Motor neuron (in vitro differentiated cells): ENCODE results near the gene MYOM1. TPM values are rescaled to one million over a fixed set of nuclear protein-coding genes. Genes with fewer than 3 reads are reported as not detected.
A peak's percentile ranks its signal among the peaks of the same experiment; 100 is the strongest.

Experiments
- ATAC-seq, 8 experiments: fragments of 200-7000 bp; cut with Tn5 transposase; replicated peaks in 6 of 8; 2 replicates each; pipeline ENCODE4 v1.8.0; 2021; ENCODE audit warnings: mild to moderate bottlenecking in 8 of 8, moderate library complexity in 8 of 8
- H3K27ac ChIP-seq, 2 donors: fragments of 250-450 bp; sonication (Bioruptor Pico); 2 replicates each; pipeline ENCODE4 v1.9.0; 2021; ENCODE audit warnings: antibody characterized with exemption in 2 of 2, mild to moderate bottlenecking in 2 of 2, moderate library complexity in 1 of 2
- H3K4me1 ChIP-seq, 2 donors: fragments of 250-450 bp; sonication (Bioruptor Pico); replicated peaks in 1 of 2; 2 replicates each; pipeline ENCODE4 v1.6.1; 2021; ENCODE audit warnings: antibody characterized with exemption in 2 of 2, mild to moderate bottlenecking in 2 of 2, moderate library complexity in 1 of 2
- H3K4me3 ChIP-seq, 5 donors: fragments of 250-450 bp; sonication (Bioruptor Pico); 2 replicates each; pipeline ENCODE4 v1.9.0; 2021; ENCODE audit warnings: antibody characterized with exemption in 5 of 5, mild to moderate bottlenecking in 5 of 5, moderate library complexity in 4 of 5
- WGBS, 10 experiments: fragments of 450-650 bp; shearing (Covaris generic); methylation state at CpG; one replicate each; pipeline ENCODE4 v1.0.0; 2022; 5-methylcytosine and 5-hydroxymethylcytosine counted together
- in situ Hi-C, 9 experiments: fragments of 400-800 bp; cut with MboI; loops; one replicate each; pipeline ENCODE4 v1.15.0; 2021; ENCODE audit warnings: low sequenced_read_pairs in 9 of 9, low pct_unique_long_range_greater_than_20kb in 2 of 9; ENCODE audit not compliant: unreplicated experiment in 9 of 9
- total RNA-seq, 8 experiments: library from RNA; unstranded; fragments of 300-600 nt; gene quantifications; 2 replicates each; pipeline versions ENCODE4 v1.2.3 to v1.2.4, GENCODE V29; 2022

Gene MYOM1
- total RNA-seq, 8 experiments from 2014 or later: 0.42 to 4.4 (median 1.2) TPM

GRCh38 chr18:3104190-3105054, 115.3 kb downstream of the MYOM1 start:
- Histone ChIP-seq H3K4me1 (peaks cover 7 to 25% of the 10 kb centered on the region in 2 donors), H3K27ac (no peak overlapping the region), H3K4me3 (no peak overlapping the region)
- peak in 3 of 8 experiments; percentile 27 to 79 (median 49) for ATAC-seq
- WGBS, 10 experiments: 23 to 100% (median 83%) methylated on average over 2 to 4 of the region's 6 CpGs
- in situ Hi-C loops: no loop called here

- peaks cover 7 to 25% of the 10 kb centered on the region in 2 donors for H3K4me1 ChIP-seq
- ATAC-seq: no peak
- no peak overlapping the region for H3K27ac ChIP-seq
- 20 to 100% (median 75%) methylated on average over 1 to 2 of the region's 2 CpGs; no CpG with 5 or more reads in 1 of the 10 experiments for WGBS, 10 experiments
- no peak overlapping the region for H3K4me3 ChIP-seq
- in situ Hi-C loops: no loop called here
These were observed 116.2 kb downstream of the MYOM1 start for GRCh38 chr18:3103576-3103975.

DNA sequence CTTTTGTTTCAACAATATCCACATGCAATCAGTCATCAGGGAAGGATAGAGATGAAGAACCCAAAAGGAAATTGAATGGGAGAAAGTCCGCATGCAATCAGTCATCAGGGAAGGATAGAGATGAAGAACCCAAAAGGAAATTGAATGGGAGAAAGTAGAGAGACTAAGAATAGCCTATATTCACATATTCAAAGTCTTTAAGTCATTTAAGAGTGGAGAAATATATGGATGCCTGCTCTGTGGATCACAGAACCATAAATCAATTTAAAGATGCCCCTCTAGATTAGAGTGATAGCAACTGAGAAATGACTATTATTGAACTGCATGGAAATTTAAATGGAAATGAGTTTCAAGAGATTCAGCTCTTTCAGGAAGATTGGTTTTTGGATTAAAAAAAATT, 116.8 kb downstream of the MYOM1 start:
- 60 to 100% (median 75%) methylated on average over 1 of the region's 1 CpG; no CpG with 5 or more reads in 1 of the 10 experiments for WGBS, 10 experiments
- Histone ChIP-seq H3K4me3 (no peak overlapping the region), H3K4me1 (peaks cover 7 to 21% of the 10 kb centered on the region in 2 donors), H3K27ac (no peak overlapping the region)
- peak in 5 of 8 experiments; percentile 29 to 56 (median 37) for ATAC-seq
- in situ Hi-C loops: no loop called here

GRCh38 chr18:3100498-3101132, 119.2 kb downstream of the MYOM1 start:
- no peak overlapping the region for H3K27ac ChIP-seq
- peaks cover 7 to 17% of the 10 kb centered on the region in 2 donors for H3K4me1 ChIP-seq
- in situ Hi-C loops: no loop called here
- no peak for ATAC-seq
- H3K4me3 ChIP-seq: no peak overlapping the region
- WGBS, 10 experiments: 33 to 95% (median 83%) methylated on average over 1 to 3 of the region's 3 CpGs; no CpG with 5 or more reads in 1 of the 10 experiments

DNA sequence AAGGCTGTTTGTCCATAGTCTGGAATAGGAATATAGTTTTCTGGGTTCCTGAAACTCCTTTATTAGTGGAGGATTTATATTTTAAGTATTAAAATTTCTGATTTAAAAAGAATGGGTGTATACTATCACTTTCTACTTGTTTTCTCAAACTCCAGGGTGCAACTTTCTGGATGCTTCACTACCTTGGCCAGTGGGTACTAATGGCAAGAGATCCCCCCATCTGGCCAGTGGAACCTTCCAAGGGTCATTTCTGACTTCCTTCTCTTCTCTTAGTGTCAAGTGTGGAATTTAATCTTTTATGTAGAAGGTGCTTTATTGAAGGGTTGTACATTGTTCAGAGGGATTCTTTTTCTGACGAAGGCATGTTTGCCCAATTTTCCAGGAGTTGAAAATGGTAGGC, 120.4 kb downstream of the MYOM1 start:
- Histone ChIP-seq H3K4me1 (peaks cover 7 to 17% of the 10 kb centered on the region in 2 donors), H3K4me3 (no peak overlapping the region), H3K27ac (no peak overlapping the region)
- no peak for ATAC-seq
- WGBS, 10 experiments: 0 to 67% (median 0%) methylated on average over 1 of the region's 1 CpG; no CpG with 5 or more reads in 4 of the 10 experiments
- in situ Hi-C loops: no loop called here

DNA sequence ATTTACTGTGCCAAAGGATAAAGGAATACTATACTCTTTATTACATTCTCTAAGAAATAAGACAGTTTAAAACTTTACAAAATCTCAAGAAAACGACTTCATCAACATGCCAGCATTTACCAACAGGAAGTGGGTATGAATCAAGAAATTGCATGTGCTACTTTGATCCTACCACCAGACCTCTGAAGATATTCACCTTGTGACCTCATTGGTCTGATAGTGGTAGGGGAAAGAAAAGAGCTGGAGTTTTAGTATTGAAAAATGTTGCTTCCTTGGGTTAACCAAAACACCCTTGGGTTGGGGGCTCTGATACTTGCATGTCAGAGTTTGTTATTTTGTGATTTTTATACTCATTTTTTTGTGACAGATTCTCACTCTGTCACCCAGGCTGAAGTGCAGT, 122.7 kb downstream of the MYOM1 start:
- WGBS, 10 experiments: 0 to 78% (median 40%) methylated on average over 1 of the region's 1 CpG; no CpG with 5 or more reads in 1 of the 10 experiments
- Histone ChIP-seq H3K27ac (no peak overlapping the region), H3K4me3 (no peak overlapping the region), H3K4me1 (peaks cover 0 to 15% of the 10 kb centered on the region in 2 donors)
- in situ Hi-C loops: no loop called here
- ATAC-seq: no peak

DNA sequence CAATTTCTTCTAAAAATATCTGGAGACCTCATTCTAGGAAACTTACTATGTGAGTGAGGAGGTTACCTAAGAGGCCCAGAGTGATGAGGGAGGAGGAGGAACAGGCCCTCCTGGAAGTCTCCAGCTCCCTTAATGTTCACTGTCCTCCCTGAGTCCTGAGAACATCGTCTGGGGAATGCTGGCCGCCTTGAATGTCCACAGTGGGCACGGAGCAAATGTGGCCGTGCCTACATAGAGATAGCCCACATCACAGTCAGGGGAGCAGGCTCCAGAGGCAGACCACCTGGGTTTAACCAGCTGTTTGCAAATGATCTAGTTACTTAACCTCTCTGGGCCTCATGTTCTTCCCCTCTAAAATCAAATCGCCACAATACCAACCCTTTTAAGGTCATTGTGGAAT, 123.8 kb downstream of the MYOM1 start:
- in situ Hi-C loops: no loop called here
- H3K27ac ChIP-seq: no peak overlapping the region
- no peak for ATAC-seq
- no peak overlapping the region for H3K4me3 ChIP-seq
- 40 to 100% (median 89%) methylated on average over 1 to 4 of the region's 5 CpGs; no CpG with 5 or more reads in 2 of the 10 experiments for WGBS, 10 experiments
- H3K4me1 ChIP-seq: peaks cover 0 to 15% of the 10 kb centered on the region in 2 donors

DNA sequence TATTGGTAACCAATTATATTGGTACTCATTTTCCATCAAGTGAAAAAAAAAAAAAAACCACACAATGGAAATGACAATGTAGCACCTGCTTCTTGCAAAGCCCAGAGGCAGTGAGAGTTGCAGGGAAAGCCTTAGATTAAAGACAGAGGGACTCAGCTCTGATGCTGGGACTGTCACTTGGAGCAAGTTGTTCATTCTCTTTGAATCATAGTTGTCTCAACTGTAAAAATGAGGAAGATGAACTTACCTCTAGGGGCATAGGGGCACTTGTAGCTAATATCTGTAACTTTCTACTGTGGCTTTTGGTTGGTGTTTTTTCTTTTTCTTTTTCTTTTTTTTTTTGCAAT, 125.5 kb downstream of the MYOM1 start:
- Histone ChIP-seq H3K4me1 (peaks cover 7 to 20% of the 10 kb centered on the region in 2 donors), H3K4me3 (no peak overlapping the region), H3K27ac (no peak overlapping the region)
- no peak for ATAC-seq
- in situ Hi-C loops: no loop called here

GRCh38 chr18:3093624-3094337, 126.0 kb downstream of the MYOM1 start:
- Histone ChIP-seq H3K4me1 (peaks cover 7 to 26% of the 10 kb centered on the region in 2 donors), H3K27ac (no peak overlapping the region), H3K4me3 (no peak overlapping the region)
- ATAC-seq: peak in 1 of 8 experiments; percentile 43
- 0 to 100% (median 74%) methylated on average over 1 to 10 of the region's 10 CpGs for WGBS, 10 experiments
- in situ Hi-C loops: no loop called here

DNA sequence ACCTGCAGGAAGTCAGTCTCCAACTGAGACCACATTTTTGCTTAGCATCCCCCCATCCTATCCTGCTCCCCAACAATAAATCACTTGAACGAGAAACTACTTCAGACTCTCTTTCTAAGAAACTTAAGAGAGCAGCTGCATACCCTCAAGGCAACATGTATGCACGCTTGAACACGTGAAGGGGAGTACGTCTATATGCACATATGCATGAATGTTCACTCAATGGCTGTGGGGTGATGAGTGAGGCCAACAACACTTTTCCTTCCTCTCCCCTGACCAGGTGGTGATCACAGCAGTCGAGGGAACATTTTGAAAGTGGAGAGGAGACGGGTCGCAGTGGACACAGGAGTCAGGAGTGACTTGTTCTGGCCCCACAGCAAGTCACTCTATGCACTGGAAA, 127.0 kb downstream of the MYOM1 start:
- ATAC-seq: peak in 3 of 8 experiments; percentile 93 to 99 (median 98)
- no peak overlapping the region for H3K4me3 ChIP-seq
- H3K27ac ChIP-seq: no peak overlapping the region
- WGBS, 10 experiments: 0 to 90% (median 41%) methylated on average over 1 to 7 of the region's 7 CpGs; no CpG with 5 or more reads in 2 of the 10 experiments
- H3K4me1 ChIP-seq: peaks cover 7 to 31% of the 10 kb centered on the region in 2 donors
- in situ Hi-C loops: no loop called here

DNA sequence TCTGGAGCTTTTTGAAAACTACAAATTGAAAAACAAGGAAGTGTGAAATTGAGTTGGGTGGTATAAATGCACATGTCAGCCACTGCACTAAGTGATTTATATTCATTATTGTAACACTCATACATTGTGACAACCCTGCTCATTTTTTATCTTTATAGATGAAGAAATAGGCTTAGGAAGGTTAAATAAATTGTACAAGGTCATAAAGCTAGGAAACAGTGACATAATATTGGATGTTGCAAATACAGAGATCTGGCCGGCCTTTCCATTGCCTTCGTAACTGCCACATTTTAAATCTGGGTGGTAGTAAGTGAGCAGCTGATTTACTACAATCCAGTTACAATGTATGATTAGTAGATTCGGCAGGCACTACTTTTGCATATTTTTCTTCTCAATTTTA, 130.2 kb downstream of the MYOM1 start:
- in situ Hi-C loops: no loop called here
- WGBS, 10 experiments: 0 to 94% (median 60%) methylated on average over 1 to 3 of the region's 3 CpGs; no CpG with 5 or more reads in 1 of the 10 experiments
- Histone ChIP-seq H3K4me1 (peaks cover 7 to 31% of the 10 kb centered on the region in 2 donors), H3K4me3 (no peak overlapping the region), H3K27ac (no peak overlapping the region)
- ATAC-seq: peak in 6 of 8 experiments; percentile 3 to 88 (median 68)

DNA sequence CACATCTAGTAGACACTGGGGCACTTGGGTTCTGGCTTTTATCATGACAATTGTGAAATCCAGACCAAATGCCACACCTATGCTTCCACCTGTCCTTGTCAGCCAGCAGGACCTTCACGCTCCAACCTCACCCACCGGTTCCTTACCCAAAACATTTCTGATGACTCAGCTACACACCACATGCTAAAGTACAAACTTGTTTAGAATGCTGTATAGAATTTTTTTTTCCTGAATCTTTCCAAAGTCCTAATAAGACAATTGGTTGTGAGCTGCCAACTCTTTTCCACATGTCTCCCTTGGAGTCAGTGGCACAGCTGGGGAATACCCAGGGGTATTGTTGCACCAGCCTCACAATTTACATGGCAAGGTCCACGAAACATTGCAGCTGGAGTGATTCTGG, 131.3 kb downstream of the MYOM1 start:
- WGBS, 10 experiments: 63 to 100% (median 84%) methylated on average over 1 to 3 of the region's 3 CpGs
- H3K4me3 ChIP-seq: no peak overlapping the region
- peaks cover 7 to 23% of the 10 kb centered on the region in 2 donors for H3K4me1 ChIP-seq
- no peak for ATAC-seq
- H3K27ac ChIP-seq: no peak overlapping the region
- in situ Hi-C loops: no loop called here

GRCh38 chr18:3086871-3087270, 132.9 kb downstream of the MYOM1 start:
- ATAC-seq: no peak
- in situ Hi-C loops: no loop called here
- peaks cover 7 to 15% of the 10 kb centered on the region in 2 donors for H3K4me1 ChIP-seq
- H3K4me3 ChIP-seq: no peak overlapping the region
- no peak overlapping the region for H3K27ac ChIP-seq
- WGBS, 10 experiments: 60 to 100% (median 87%) methylated on average over 1 to 4 of the region's 4 CpGs; no CpG with 5 or more reads in 1 of the 10 experiments
